ENCODE results near the gene ARHGAP25.

DNA sequence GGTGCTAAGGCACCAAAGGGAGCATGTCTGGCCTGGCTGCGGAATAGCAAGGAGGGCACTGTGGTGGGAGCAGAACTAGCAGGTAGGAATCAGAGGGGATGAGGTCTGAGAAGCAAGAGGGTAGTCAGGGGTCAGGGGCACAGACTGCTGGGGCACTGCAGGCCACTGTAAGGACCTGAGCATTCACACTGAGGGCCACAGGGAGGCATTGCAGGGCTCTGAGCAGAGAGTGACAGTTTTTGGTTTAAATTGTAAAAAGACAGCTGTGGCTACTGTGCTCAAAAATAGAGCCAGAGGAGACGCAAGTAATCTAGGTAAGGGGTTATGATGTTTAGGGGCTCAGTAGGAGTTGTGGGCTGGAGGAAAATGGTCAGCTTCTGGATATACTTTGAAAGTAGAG is 41.5 kb downstream of the ARHGAP25 start:
- TF ChIP-seq, protein P1, sequence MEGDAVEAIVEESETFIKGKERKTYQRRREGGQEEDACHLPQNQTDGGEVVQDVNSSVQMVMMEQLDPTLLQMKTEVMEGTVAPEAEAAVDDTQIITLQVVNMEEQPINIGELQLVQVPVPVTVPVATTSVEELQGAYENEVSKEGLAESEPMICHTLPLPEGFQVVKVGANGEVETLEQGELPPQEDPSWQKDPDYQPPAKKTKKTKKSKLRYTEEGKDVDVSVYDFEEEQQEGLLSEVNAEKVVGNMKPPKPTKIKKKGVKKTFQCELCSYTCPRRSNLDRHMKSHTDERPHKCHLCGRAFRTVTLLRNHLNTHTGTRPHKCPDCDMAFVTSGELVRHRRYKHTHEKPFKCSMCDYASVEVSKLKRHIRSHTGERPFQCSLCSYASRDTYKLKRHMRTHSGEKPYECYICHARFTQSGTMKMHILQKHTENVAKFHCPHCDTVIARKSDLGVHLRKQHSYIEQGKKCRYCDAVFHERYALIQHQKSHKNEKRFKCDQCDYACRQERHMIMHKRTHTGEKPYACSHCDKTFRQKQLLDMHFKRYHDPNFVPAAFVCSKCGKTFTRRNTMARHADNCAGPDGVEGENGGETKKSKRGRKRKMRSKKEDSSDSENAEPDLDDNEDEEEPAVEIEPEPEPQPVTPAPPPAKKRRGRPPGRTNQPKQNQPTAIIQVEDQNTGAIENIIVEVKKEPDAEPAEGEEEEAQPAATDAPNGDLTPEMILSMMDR (IDR thresholded peaks at IDR 0.05; ENCODE audit: low read depth, low read length, missing input control), result no peak
- TF ChIP-seq REST (IDR thresholded peaks at IDR 0.05), result no peak
- no peak for TF ChIP-seq SP1 (IDR thresholded peaks at IDR 0.05)
- no peak for TF ChIP-seq NR2F2 (IDR thresholded peaks at IDR 0.05)
- no peak for TF ChIP-seq YY1 (IDR thresholded peaks at IDR 0.05)
- TF ChIP-seq EGR1 (IDR thresholded peaks at IDR 0.05; ENCODE audit: low read depth in 2 of 2), result no peak
